Activated CD8-positive, alpha-beta memory T cell treated with anti-CD3 and anti-CD28 coated beads, Interleukin-2, amount 50 U/mL, for 4 hours (primary cell): ENCODE data around the gene PPARGC1A.

ENCODE experiments used
- DNase-seq: peaks from one replicate; pipeline ENCODE4 v3.0.0-alpha.2; 2020

PPARGC1A gene

GRCh38 chr4:23878246-23878891 lies 11.5 kb downstream of the PPARGC1A start:
- DNase-seq = no peak

GRCh38 chr4:23877758-23878229 lies 12.1 kb downstream of the PPARGC1A start:
- no peak for DNase-seq

- DNase-seq = no peak
Measured at GRCh38 chr4:23876418-23877089, 13.3 kb downstream of the PPARGC1A start.

- DNase-seq = no peak
Measured at GRCh38 chr4:23875317-23875716, 14.5 kb downstream of the PPARGC1A start.

- DNase-seq = no peak
Measured at GRCh38 chr4:23874536-23874901, 15.3 kb downstream of the PPARGC1A start.

- DNase-seq = no peak
Measured at GRCh38 chr4:23873717-23874535, 15.9 kb downstream of the PPARGC1A start.

- DNase-seq = no peak
Measured at GRCh38 chr4:23871426-23871825, 18.4 kb downstream of the PPARGC1A start.

- DNase-seq = no peak
Measured at GRCh38 chr4:23866450-23867075, 23.3 kb downstream of the PPARGC1A start.

- no peak for DNase-seq
Measured at GRCh38 chr4:23861897-23862296, 27.9 kb downstream of the PPARGC1A start.

GRCh38 chr4:23860919-23861318 lies 28.9 kb downstream of the PPARGC1A start:
- no peak for DNase-seq

GRCh38 chr4:23857367-23857959 lies 32.4 kb downstream of the PPARGC1A start:
- DNase-seq = no peak

GRCh38 chr4:23856630-23857029 lies 33.2 kb downstream of the PPARGC1A start:
- DNase-seq = no peak

- DNase-seq = no peak
Measured at GRCh38 chr4:23855912-23856605, 33.8 kb downstream of the PPARGC1A start.

- no peak for DNase-seq
Measured at GRCh38 chr4:23853986-23854660, 35.7 kb downstream of the PPARGC1A start.

- no peak for DNase-seq
Measured at GRCh38 chr4:23851464-23851863, 38.4 kb downstream of the PPARGC1A start.

- no peak for DNase-seq
Measured at GRCh38 chr4:23847158-23847557, 42.7 kb downstream of the PPARGC1A start.

- no peak for DNase-seq
Measured at GRCh38 chr4:23844961-23845360, 44.9 kb downstream of the PPARGC1A start.

GRCh38 chr4:23839279-23839678 lies 50.6 kb downstream of the PPARGC1A start:
- no peak for DNase-seq

- DNase-seq = no peak
Measured at GRCh38 chr4:23838607-23839006, 51.2 kb downstream of the PPARGC1A start.

- no peak for DNase-seq
Measured at GRCh38 chr4:23838131-23838530, 51.7 kb downstream of the PPARGC1A start.

- no peak for DNase-seq
Measured at GRCh38 chr4:23837371-23837770, 52.5 kb downstream of the PPARGC1A start.
